ENCODE results near the gene RIC8A. TPM values are rescaled to one million over a fixed set of nuclear protein-coding genes. Genes with fewer than 3 reads are reported as not detected.

RIC8A gene
- total and polyA plus RNA-seq, 9 of the 15 experiments (the other 6 are each of a cell fraction or from before 2014, with no cell fraction given): 10.7 to 108 (median 72.1) TPM

DNA sequence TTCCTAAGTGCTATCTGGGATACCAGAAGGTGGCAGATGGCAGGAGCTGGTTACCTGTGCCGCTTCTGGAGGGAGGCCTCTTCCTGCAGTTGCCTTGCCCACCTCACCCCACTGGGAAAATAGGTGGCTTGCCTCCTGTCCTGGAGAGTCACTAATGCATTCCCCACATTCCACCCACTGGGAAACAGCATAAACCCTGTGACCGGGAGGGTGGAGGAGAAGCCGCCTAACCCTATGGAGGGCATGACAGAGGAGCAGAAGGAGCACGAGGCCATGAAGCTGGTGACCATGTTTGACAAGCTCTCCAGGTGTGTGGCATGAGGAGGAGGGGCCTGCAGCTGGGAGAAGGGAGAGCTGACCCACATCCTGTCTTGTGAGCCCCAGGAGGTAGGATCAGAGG lies 5.6 kb downstream of the RIC8A start:
- H4K20me1 ChIP-seq (replicated peaks; ENCODE audit: control insufficient read depth, insufficient read depth, low read length): peaks cover 18% of the 10 kb centered on the region; the same call in 1 of the 2 replicates
- H3K79me2 ChIP-seq (ENCODE audit: control insufficient read depth, insufficient read depth, low read length): peaks cover 32% of the 10 kb centered on the region
- ATAC-seq (no peak), FAIRE-seq (no peak), DNase-seq (ENCODE audit: extremely low read depth in 1 of 4, low spot score in 3 of 4) (no peak)
- ChIA-PET CTCF (ENCODE audit: low intra/inter-chr PET ratio) (no interaction called here), POLR2A (interaction anchor here (0.5 to 1.6 kb wide), 4 partner anchors 14 to 1233 kb away, joined by 3 to 6 read pairs (median 3); no protein-coding TSS in a partner anchor)
- BruUV-seq (replicated peaks): no TSS peak
- whole genome bisulfite sequencing (ENCODE audit: insufficient coverage, low coverage, missing lambda C conversion rate): 87% methylated on average over 4 of the region's 4 CpGs
- no peak overlapping the region for H2AFZ ChIP-seq (ENCODE audit: low read depth, low read length)
- H3K9ac ChIP-seq (ENCODE audit: insufficient read depth in 1 of 2, low read depth in 2 of 2, low read length in 2 of 2): no peak overlapping the region
- in situ Hi-C loops (cut with MboI) (loop anchor here (10.0 kb wide), 1 partner anchor 152 kb away; the partner anchor contains the start of gene B4GALNT4), intact Hi-C loops (cut with micrococcal nuclease) (no loop called here)
- H3K36me3 ChIP-seq (ENCODE audit: control insufficient read depth, insufficient read depth, low read length): peaks cover 75% of the 10 kb centered on the region
- H3K9me3 ChIP-seq (replicated peaks; ENCODE audit: control insufficient read depth, insufficient read depth, low read depth, low read length): peaks cover 4% of the 10 kb centered on the region
- H3K4me1 ChIP-seq (replicated peaks in 1 of 2; ENCODE audit: control insufficient read depth in 2 of 2, insufficient read depth in 2 of 2, low read length in 2 of 2): peaks cover 31 to 32% of the 10 kb centered on the region in 2 experiments; a peak in 4 of 5 replicates
- no peak overlapping the region for H3K4me2 ChIP-seq (ENCODE audit: insufficient read depth, low read length)
- H3K4me3 ChIP-seq: no peak overlapping the region
- no peaks in the 10 kb centered on the region for H3K27me3 ChIP-seq (ENCODE audit: control insufficient read depth in 2 of 2, insufficient read depth in 2 of 2, low read length in 2 of 2)
- H3K9me1 ChIP-seq (ENCODE audit: control insufficient read depth, insufficient read depth, low read length): peaks cover 10% of the 10 kb centered on the region
- no peak overlapping the region; the same call in 2 of the 3 replicates for H3K27ac ChIP-seq (ENCODE audit: extremely low read depth, low read depth, low read length)
- TF ChIP-seq KAT8 (IDR thresholded peaks at IDR 0.05; ENCODE audit: low read depth) (no peak), ZFP1 (CRISPR knock-in tag; IDR thresholded peaks at IDR 0.05) (no peak), ARNT (IDR thresholded peaks at IDR 0.05) (no peak), ZNF830 (CRISPR knock-in tag; IDR thresholded peaks at IDR 0.05) (no peak), MTF1 (CRISPR knock-in tag; IDR thresholded peaks at IDR 0.05; ENCODE audit: borderline replicate concordance) (no peak), ZNF41 (CRISPR knock-in tag; conservative IDR thresholded peaks at IDR 0.05) (no peak), NCOA1 (IDR thresholded peaks at IDR 0.05; ENCODE audit: low read depth) (no peak), ZNF12 (CRISPR knock-in tag; IDR thresholded peaks at IDR 0.05) (no peak), MTA3 (IDR thresholded peaks at IDR 0.05; ENCODE audit: borderline replicate concordance) (no peak)
- TF ChIP-seq, protein P1, sequence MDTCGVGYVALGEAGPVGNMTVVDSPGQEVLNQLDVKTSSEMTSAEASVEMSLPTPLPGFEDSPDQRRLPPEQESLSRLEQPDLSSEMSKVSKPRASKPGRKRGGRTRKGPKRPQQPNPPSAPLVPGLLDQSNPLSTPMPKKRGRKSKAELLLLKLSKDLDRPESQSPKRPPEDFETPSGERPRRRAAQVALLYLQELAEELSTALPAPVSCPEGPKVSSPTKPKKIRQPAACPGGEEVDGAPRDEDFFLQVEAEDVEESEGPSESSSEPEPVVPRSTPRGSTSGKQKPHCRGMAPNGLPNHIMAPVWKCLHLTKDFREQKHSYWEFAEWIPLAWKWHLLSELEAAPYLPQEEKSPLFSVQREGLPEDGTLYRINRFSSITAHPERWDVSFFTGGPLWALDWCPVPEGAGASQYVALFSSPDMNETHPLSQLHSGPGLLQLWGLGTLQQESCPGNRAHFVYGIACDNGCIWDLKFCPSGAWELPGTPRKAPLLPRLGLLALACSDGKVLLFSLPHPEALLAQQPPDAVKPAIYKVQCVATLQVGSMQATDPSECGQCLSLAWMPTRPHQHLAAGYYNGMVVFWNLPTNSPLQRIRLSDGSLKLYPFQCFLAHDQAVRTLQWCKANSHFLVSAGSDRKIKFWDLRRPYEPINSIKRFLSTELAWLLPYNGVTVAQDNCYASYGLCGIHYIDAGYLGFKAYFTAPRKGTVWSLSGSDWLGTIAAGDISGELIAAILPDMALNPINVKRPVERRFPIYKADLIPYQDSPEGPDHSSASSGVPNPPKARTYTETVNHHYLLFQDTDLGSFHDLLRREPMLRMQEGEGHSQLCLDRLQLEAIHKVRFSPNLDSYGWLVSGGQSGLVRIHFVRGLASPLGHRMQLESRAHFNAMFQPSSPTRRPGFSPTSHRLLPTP (IDR thresholded peaks at IDR 0.05; ENCODE audit: borderline replicate concordance, extremely low read depth, insufficient read length): no peak
- TF ChIP-seq, protein P2, sequence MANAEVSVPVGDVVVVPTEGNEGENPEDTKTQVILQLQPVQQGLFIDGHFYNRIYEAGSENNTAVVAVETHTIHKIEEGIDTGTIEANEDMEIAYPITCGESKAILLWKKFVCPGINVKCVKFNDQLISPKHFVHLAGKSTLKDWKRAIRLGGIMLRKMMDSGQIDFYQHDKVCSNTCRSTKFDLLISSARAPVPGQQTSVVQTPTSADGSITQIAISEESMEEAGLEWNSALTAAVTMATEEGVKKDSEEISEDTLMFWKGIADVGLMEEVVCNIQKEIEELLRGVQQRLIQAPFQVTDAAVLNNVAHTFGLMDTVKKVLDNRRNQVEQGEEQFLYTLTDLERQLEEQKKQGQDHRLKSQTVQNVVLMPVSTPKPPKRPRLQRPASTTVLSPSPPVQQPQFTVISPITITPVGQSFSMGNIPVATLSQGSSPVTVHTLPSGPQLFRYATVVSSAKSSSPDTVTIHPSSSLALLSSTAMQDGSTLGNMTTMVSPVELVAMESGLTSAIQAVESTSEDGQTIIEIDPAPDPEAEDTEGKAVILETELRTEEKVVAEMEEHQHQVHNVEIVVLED (CRISPR knock-in tag; IDR thresholded peaks at IDR 0.05): no peak
- TF ChIP-seq, protein P3, sequence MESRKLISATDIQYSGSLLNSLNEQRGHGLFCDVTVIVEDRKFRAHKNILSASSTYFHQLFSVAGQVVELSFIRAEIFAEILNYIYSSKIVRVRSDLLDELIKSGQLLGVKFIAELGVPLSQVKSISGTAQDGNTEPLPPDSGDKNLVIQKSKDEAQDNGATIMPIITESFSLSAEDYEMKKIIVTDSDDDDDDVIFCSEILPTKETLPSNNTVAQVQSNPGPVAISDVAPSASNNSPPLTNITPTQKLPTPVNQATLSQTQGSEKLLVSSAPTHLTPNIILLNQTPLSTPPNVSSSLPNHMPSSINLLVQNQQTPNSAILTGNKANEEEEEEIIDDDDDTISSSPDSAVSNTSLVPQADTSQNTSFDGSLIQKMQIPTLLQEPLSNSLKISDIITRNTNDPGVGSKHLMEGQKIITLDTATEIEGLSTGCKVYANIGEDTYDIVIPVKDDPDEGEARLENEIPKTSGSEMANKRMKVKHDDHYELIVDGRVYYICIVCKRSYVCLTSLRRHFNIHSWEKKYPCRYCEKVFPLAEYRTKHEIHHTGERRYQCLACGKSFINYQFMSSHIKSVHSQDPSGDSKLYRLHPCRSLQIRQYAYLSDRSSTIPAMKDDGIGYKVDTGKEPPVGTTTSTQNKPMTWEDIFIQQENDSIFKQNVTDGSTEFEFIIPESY (CRISPR knock-in tag; IDR thresholded peaks at IDR 0.05): no peak
